NCI-H345 (cell line): ENCODE measurements around the gene DAB1.

Source experiments
- DNase-seq: peaks from one replicate; lab custom pipeline; 2025; lab: John Stamatoyannopoulos, UW

DAB1 gene

GRCh38 chr1:57163325-57163724 lies 260.5 kb downstream of the DAB1 start:
- no peak for DNase-seq

- no peak for DNase-seq
Measured at GRCh38 chr1:57162607-57163261, 261.1 kb downstream of the DAB1 start.

DNA sequence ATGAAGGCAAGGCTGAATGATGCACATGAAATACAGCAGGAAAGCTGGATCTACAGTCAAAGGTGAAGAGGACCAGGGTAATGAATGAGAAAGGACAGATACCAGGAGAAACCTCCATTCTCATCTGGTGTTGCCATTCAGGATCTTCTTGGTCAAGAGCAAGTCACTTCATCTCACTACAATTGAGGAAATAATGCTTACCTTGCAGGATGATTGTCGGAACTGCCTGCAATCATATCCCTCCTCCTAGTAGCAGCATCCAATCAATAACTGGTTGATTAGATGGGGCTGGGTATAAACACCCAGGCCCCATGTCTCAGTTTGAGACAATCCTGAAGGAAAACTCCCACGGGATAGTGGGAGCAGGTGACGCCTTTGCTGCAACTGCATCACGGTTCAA lies 263.3 kb downstream of the DAB1 start:
- DNase-seq: no peak

- DNase-seq: no peak
Measured at GRCh38 chr1:57158604-57158998, 265.3 kb downstream of the DAB1 start.

DNA sequence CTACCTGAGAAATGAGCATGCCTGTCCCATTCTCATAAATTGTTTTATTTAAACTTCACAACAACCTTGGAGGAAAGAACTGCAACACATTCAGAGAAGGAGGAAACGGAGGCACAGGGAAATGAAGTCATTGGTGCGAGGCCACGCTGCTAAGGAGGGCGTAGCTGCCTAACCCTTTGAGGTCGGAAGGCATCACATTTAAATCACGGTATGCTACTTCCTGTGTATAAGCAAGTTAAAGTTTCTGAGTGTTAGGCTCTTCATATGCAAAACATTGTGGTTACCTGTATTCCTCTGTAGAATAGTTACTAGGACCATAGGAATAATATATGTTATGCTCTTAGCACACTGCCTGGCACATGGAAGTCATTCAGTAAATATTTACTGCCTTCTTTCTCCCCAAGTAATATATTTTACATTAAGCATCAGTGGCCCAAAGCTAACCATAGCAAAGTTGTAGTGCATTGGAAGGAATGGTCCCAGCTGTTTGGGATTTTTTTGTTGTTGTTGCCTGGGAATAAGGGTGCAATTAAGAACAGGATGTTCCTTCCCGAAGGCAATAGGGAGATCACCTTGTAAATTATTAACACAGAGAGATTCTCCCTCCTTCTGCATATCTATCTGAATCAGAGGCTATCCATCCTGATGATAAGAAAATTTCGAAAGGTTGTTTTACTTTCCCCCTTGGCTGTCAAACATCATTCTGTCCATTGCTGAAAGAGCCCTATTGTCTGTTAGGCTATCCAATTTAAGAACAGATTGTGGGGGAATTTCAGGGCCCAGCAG lies 265.8 kb downstream of the DAB1 start:
- no peak for DNase-seq

- DNase-seq: no peak
Measured at GRCh38 chr1:57156907-57157306, 267.0 kb downstream of the DAB1 start.

- no peak for DNase-seq
Measured at GRCh38 chr1:57146100-57146499, 277.8 kb downstream of the DAB1 start.

DNA sequence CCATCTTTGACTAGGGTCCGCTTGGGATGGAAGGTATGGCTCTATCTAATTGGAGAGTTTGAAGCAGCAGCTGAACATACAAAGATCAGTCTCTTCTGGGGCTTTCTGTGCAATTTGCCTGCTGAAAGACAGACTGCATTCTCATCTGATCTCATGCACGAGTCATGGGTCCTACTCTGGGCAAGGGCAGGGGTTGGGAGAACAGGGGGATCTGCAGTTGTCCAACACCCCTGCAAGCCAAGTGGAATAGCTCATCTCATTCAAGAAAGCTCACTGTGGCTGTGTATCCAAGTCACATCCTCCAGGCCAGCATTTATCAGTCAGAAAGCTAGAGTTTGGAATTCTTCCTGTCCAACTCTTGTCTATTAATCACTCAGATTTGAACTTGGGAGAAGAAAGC lies 280.9 kb downstream of the DAB1 start:
- DNase-seq: no peak

GRCh38 chr1:57142169-57142568 lies 281.7 kb downstream of the DAB1 start:
- no peak for DNase-seq

- DNase-seq: no peak
Measured at GRCh38 chr1:57138432-57139078, 285.3 kb downstream of the DAB1 start.

- no peak for DNase-seq
Measured at GRCh38 chr1:57137980-57138379, 285.9 kb downstream of the DAB1 start.

DNA sequence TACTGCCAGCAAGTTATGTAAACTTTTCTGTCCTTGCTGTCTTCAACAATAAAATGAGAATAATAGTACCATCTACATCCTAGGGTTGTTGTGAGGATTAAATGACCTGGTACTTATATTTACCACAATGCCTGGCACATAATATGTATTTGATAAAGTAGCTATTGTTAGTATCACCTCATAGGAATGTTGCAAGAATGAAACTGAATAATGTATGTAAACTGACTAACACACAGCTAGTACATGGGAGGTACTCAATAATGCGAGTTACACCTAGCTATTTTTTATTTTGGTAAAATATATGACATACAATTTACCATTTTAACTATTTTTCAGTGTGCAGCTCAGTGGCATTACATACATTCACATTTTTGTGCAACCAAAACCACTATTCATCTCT lies 289.1 kb downstream of the DAB1 start:
- DNase-seq: no peak

GRCh38 chr1:57133686-57134085 lies 290.2 kb downstream of the DAB1 start:
- DNase-seq: no peak

DNA sequence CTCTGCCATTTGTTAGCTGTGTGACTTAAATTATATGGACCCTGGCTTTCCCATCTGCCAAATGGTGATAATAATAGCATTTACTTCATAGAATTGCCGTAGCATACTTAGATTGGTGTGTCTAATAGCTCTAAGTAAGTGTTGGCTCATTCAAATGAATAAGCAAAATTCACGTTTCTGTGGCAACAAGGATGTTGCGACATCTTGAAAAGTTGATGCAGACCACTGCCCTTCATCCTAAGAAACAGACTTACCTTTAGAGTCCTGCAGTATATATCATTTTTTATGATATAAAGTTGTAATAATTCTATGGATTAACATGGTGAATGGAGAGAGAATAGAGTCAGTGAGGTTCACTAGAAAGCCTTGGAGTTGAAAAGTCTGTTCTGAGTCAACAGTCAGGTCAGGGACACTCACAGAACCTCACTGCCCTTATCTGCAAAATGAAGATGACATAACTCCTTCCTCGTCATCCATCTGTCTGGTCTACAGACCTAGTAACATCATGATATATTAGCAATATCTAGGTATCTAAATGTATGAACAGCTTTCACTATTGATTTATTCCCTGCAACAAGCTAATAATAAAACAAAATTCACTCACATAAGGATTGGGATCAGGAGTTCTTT lies 290.8 kb downstream of the DAB1 start:
- no peak for DNase-seq

DNA sequence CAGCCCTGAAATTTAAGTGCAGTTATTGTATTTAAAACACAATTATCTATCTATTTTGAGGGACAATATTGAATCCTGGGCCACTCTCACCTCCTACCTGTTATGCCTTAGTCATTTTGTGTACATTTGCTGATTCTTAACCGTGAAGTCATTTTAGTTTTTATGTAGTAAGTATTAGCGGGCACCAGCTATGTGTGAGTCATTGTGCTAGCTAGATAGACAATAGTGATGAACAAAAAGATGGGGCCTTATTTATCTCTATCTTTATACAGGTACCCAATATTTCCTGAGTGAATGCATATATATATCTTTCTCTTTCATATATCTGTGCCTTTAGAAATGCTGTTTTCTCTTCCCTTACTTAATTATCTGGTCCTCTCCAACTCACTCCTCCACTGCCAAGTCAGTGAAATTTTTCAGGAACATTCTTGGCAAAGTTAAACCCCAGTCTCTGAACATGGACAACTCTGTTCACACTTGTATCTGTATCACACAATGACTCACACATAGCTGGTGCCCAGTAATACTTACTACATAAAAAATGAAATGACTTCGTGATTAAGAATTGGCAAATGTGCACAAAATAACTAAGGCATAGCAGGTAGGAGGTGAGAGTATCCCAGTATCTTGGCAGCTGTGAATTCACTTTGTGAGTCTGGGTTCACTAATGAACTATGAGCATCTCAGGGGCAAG lies 292.0 kb downstream of the DAB1 start:
- DNase-seq: no peak

DNA sequence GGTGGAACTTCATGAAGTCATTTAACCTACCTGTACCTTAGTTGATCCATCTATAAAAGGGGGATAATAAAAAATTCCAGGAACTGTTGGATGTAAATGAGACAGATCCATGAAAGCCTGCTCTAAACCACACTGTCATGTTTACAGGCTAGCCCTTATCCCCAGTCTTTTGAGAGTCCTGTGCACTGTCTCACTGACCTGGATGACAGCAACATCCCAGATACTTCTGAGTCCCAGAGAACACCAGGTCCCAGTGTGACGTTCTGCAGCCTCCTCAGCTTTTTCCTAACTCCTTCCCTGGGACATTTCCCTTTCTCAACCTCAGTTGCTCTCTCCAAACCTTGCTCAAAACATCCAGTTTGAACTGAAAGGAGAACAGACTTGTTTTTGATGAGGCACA lies 292.6 kb downstream of the DAB1 start:
- DNase-seq: no peak

GRCh38 chr1:57129865-57130264 lies 294.0 kb downstream of the DAB1 start:
- DNase-seq: no peak

DNA sequence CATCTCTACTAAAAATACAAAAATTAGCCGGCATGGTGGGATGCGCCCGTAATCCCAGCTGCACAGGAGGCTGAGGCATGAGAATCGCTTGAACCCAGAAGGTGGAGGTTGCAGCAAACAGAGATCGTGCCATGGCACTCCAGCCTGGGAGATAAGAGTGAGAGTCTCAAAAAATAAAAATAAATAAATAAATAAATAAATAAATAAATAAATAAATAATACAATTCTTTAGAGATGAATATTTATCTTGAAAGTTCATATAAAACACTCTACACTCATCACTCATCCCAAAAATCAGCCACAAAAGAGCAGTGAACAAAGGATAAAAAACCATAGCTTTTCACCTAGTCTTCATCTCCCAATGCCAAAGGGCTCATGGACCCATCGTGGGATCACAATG lies 295.9 kb downstream of the DAB1 start:
- no peak for DNase-seq

- no peak for DNase-seq
Measured at GRCh38 chr1:57124768-57125446, 299.0 kb downstream of the DAB1 start.

DNA sequence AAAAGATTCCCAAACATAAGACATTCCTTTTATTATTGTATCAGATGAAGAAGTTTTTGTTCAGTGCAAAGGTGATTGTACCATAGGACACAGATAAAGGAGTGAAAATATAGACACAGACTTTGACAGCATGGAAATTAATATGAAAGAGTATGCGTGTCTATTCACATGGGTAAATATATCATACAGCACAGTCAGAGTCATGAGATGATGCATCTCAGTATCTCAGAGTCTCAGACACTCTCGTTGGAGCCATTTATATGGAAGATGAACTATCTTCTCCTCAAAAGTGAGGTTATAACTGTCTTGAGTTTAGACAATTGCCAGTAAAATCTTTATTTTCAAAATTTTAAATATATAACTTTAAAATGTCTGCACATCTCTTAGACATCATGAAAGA lies 299.7 kb downstream of the DAB1 start:
- no peak for DNase-seq

- no peak for DNase-seq
Measured at GRCh38 chr1:57122031-57122430, 301.8 kb downstream of the DAB1 start.
